Esophagus (tissue), 2 donors: ENCODE measurements around the gene MLN. TPM values are rescaled to one million over a fixed set of nuclear protein-coding genes. Genes with fewer than 3 reads are reported as not detected.

ENCODE experiments used
- H3K27ac ChIP-seq, 2 donors: one replicate each; pipeline ENCODE4 v1.5.1; 2013; ENCODE audit warnings: low read depth in 2 of 2, mild to moderate bottlenecking in 2 of 2, inconsistent platforms in 1 of 2, low read length in 1 of 2, moderate library complexity in 1 of 2
- H3K27me3 ChIP-seq, 2 donors: one replicate each; pipeline ENCODE4 v1.6.1; 2013; ENCODE audit warnings: low read length in 2 of 2, control low read depth in 1 of 2, mild to moderate bottlenecking in 1 of 2; ENCODE audit not compliant: insufficient read depth in 2 of 2, control insufficient read depth in 1 of 2
- H3K36me3 ChIP-seq, 2 donors: one replicate each; pipeline ENCODE4 v1.6.1; 2013; ENCODE audit warnings: low read length in 1 of 2; ENCODE audit not compliant: control insufficient read depth in 2 of 2, insufficient read depth in 2 of 2
- H3K4me1 ChIP-seq, 2 donors: one replicate each; pipeline ENCODE4 v1.6.1; 2013; ENCODE audit warnings: low read length in 1 of 2; ENCODE audit not compliant: control insufficient read depth in 2 of 2, insufficient read depth in 2 of 2
- H3K4me3 ChIP-seq, 2 donors: one replicate each; pipeline ENCODE4 v1.5.1; 2013; ENCODE audit warnings: low read length in 2 of 2, mild to moderate bottlenecking in 2 of 2, low read depth in 1 of 2, moderate library complexity in 1 of 2
- H3K9me3 ChIP-seq, 2 donors: one replicate each; pipeline ENCODE4 v1.6.1; 2013; ENCODE audit warnings: mild to moderate bottlenecking in 2 of 2, low read depth in 1 of 2, low read length in 1 of 2, moderate library complexity in 1 of 2; ENCODE audit not compliant: control insufficient read depth in 2 of 2, insufficient read depth in 1 of 2
- WGBS, 2 donors: extraction: QIAGEN DNeasy Blood & Tissue Kit; methylation state at CpG; one replicate each; pipeline ENCODE4 v1.1.7; 2013; 5-methylcytosine and 5-hydroxymethylcytosine counted together
- polyA plus RNA-seq, 2 donors: library from polyadenylated mRNA; stranded (reverse); fragments of 200-250 nt; gene quantifications; one replicate each; pipeline ENCODE4 v1.2.3, GENCODE V29; 2013
- donor health status: healthy with polysubstance abuse.
- donor health status: Bipolar disorder and iron deficiency.

The MLN gene
- polyA plus RNA-seq, 2 donors: not detected

GRCh38 chr6:33806841-33807240 lies 3.0 kb upstream of the MLN start:
- 84% methylated on average over 9 of the region's 9 CpGs for WGBS, 2 donors
- Histone ChIP-seq H3K36me3 (no peaks in the 10 kb centered on the region), H3K9me3 (no peaks in the 10 kb centered on the region), H3K4me1 (no peaks in the 10 kb centered on the region), H3K27ac (no peak overlapping the region), H3K27me3 (no peaks in the 10 kb centered on the region), H3K4me3 (no peak overlapping the region)

GRCh38 chr6:33802186-33802958 lies 1.4 kb downstream of the MLN start:
- Histone ChIP-seq H3K27ac (no peak overlapping the region), H3K27me3 (no peaks in the 10 kb centered on the region), H3K9me3 (peaks cover 0 to 2% of the 10 kb centered on the region in 2 donors), H3K4me3 (no peak overlapping the region), H3K4me1 (no peaks in the 10 kb centered on the region), H3K36me3 (no peaks in the 10 kb centered on the region)
- WGBS, 2 donors: 78 to 80% methylated on average over 13 to 14 of the region's 14 CpGs

DNA sequence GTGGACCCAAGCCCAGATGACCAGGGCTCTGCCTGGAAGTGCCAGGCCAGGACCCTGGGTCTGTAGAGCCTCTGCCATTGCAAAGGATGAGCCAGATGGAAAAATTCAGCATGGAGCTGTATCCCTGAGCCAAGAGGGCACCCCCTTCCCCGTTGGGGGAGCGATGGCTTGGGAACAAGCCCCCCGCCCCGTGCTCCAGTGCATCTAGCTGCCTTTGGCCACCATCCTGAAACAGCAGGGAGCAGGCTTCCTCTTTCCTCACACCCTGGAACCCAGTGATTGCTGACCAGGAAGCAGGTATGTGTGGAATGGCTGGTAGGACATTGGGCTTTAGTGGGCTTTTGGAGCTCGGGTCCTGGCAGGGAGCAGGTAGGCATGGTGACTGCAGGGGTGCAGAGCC lies 2.2 kb downstream of the MLN start:
- Histone ChIP-seq H3K9me3 (peaks cover 0 to 2% of the 10 kb centered on the region in 2 donors), H3K4me1 (no peaks in the 10 kb centered on the region), H3K27me3 (no peaks in the 10 kb centered on the region), H3K36me3 (no peaks in the 10 kb centered on the region), H3K4me3 (no peak overlapping the region), H3K27ac (no peak overlapping the region)
- WGBS, 2 donors: 80 to 86% methylated on average over 5 of the region's 5 CpGs

GRCh38 chr6:33800248-33800969 lies 3.4 kb downstream of the MLN start:
- Histone ChIP-seq H3K36me3 (no peaks in the 10 kb centered on the region), H3K4me1 (no peaks in the 10 kb centered on the region), H3K9me3 (peaks cover 0 to 2% of the 10 kb centered on the region in 2 donors), H3K27ac (no peak overlapping the region), H3K27me3 (no peaks in the 10 kb centered on the region), H3K4me3 (no peak overlapping the region)
- 61 to 78% methylated on average over 13 of the region's 13 CpGs for WGBS, 2 donors

DNA sequence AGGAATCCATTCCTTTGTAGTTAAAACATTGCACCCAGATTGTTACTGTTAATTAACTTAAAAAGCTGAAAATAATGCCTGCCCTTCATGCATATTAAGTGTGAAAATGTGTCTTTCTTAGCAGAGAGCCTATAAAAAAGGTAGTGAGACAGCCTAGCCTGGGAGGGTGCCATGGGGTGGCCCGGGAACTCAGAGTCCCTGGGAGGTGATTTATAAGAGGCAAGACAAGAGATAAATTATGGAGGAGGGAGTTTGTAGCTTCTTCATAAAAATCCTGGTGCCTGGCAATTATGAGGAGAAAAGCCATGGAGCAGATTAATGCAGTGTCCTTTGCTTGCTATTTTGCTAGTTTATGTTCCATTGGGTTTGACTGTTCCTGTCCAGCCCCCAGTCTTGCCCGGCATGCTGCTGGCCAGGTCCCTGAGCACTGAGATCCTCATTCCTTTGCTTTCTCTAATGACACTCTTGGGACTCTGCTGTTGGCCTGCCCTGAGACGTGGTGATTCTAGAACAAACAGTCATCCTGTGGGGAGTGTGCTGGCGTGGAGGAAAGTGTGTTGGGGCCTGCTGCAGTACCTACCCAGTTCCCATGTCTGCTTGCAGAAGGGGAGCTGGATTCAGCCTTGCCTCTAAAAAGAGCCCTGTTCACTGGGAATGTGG lies 4.2 kb downstream of the MLN start:
- Histone ChIP-seq H3K27ac (no peak overlapping the region), H3K27me3 (no peaks in the 10 kb centered on the region), H3K4me3 (no peak overlapping the region), H3K36me3 (no peaks in the 10 kb centered on the region), H3K4me1 (no peaks in the 10 kb centered on the region), H3K9me3 (peaks cover 0 to 2% of the 10 kb centered on the region in 2 donors)
- 59 to 63% methylated on average over 4 of the region's 4 CpGs for WGBS, 2 donors

DNA sequence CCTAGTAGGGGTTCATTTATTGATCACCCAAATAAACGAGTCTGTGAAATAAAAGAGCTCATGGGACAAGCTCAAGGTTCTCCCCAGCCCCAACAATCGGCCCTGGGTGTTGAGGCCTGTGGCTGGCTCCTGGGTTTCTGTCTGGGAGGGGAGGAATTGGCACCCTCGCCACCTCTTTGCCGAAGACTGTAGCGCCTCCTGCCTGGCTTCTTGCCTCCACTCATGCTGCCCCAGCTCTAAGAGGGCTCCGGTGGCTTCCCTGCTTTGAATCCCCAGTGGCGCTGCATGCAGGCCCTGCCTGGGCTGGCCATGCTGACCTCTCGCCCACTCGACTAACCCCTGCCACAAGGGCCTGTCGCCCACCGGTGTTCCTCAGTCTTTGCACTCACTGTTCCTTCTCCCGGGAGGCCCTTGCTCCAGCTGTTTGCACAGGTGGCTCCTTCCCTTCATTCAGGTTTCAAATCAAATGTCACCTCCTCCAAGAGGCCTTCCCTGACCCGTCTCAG lies 5.4 kb downstream of the MLN start:
- H3K4me3 ChIP-seq: no peak overlapping the region
- H3K27me3 ChIP-seq: no peaks in the 10 kb centered on the region
- WGBS, 2 donors: 82 to 83% methylated on average over 13 of the region's 13 CpGs
- no peaks in the 10 kb centered on the region for H3K36me3 ChIP-seq
- H3K27ac ChIP-seq: no peak overlapping the region
- H3K4me1 ChIP-seq: no peaks in the 10 kb centered on the region
- H3K9me3 ChIP-seq: peaks cover 0 to 2% of the 10 kb centered on the region in 2 donors

DNA sequence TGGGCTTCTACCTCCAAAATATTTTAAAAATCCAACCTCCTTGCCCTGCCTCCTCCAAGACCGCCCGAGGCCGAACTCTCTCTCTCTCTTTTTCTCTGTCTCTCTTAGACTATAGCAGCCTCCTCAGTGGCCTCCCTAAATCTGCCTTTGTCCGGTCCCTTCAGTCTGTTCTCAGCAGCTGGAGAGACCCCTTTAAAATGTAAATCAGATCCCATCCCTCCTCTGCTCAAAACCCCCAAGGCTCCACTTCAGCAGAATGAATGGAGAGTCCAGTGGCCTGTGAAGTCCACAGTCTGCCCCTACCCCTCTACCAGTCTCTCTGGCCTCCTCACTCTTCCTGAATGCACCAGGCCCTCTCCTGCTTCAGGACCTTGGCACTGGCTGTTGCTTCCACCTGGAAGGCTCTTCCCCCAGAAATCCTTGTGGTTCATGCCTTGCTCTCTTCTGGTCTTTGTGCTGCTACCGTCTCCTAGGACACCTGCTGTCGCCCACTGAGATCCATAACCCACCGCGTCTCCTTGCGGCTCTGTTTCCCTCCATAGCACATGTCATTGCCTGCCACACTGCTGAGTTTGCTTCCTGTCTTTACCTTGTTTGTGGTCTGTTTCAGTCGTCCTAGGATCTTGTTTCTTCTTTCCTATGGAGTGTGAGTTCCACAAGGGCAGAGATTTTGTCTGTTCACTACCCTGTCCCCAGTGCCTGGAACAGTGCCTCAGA lies 6.0 kb downstream of the MLN start:
- Histone ChIP-seq H3K27me3 (no peaks in the 10 kb centered on the region), H3K4me1 (no peaks in the 10 kb centered on the region)
- 77 to 79% methylated on average over 10 of the region's 10 CpGs for WGBS, 2 donors

DNA sequence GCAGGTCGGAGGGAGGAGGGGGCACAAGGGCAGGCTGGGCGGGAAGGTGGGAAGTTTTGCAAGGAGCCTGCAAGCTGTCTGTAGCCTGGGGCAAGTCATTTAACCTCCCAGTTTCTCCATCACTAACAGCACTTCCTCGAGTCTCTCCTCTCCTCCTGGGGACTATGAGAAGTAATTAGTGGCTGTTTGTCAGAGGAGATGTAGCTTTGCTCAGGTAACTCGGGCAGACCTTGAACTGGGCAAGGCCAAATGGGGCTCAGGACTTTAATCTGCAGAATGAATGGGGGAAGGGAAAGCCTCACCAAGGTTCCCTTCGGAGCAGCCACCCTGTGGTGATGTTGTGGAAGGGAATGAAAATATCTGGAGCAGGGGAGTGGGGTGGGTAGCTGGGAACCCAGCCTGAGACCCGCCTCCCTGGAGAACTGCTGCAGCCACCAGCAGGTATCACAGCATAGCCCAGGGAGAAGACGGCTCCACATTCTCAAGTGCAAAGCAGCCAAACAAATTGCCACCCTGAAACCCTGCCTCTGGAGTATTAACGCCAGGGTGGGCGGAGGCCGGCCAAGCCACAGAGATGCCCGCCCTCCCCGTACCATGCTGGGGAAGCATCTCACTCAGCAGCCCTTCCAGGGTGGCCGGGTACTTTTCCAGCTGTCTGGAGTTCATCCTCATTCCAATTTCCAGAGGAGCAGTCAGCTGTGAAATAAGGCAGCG lies 8.7 kb downstream of the MLN start:
- H3K4me1 ChIP-seq: no peaks in the 10 kb centered on the region
- H3K36me3 ChIP-seq: no peaks in the 10 kb centered on the region
- H3K27me3 ChIP-seq: no peaks in the 10 kb centered on the region
- WGBS, 2 donors: 37 to 44% methylated on average over 14 of the region's 14 CpGs
- H3K27ac ChIP-seq: no peak overlapping the region
- peaks cover 0 to 2% of the 10 kb centered on the region in 2 donors for H3K9me3 ChIP-seq
- no peak overlapping the region for H3K4me3 ChIP-seq

More for the DNA sequence above, 6.0 kb downstream of the MLN start:
- Histone ChIP-seq H3K9me3 (peaks cover 0 to 2% of the 10 kb centered on the region in 2 donors), H3K4me3 (no peak overlapping the region), H3K36me3 (no peaks in the 10 kb centered on the region), H3K27ac (no peak overlapping the region)
